ENCODE results near the gene MYH7.

GRCh38 chr14:23457587-23458445, 22.4 kb upstream of the MYH7 start:
- no peak for TF ChIP-seq FOXM1 (IDR thresholded peaks at IDR 0.05; ENCODE audit: low read depth)
- no peak for TF ChIP-seq RAD21 (IDR thresholded peaks at IDR 0.05; ENCODE audit: low read length)
- TF ChIP-seq JUND (IDR thresholded peaks at IDR 0.05) = no peak
- TF ChIP-seq SIN3A (IDR thresholded peaks at IDR 0.05; ENCODE audit: borderline replicate concordance, low read depth, low read length) = no peak
- TF ChIP-seq CTCF (IDR thresholded peaks at IDR 0.05) = no peak
- TF ChIP-seq USF2 (IDR thresholded peaks at IDR 0.05; ENCODE audit: borderline replicate concordance, low read depth, low read length) = no peak
- TF ChIP-seq REST (IDR thresholded peaks at IDR 0.05; ENCODE audit: low read depth, low read length) = no peak
- TF ChIP-seq TAF1 (IDR thresholded peaks at IDR 0.05; ENCODE audit: borderline replicate concordance, low read depth, low read length) = no peak
- no peak for TF ChIP-seq MXI1 (IDR thresholded peaks at IDR 0.05; ENCODE audit: low read depth, low read length)
- no peak for TF ChIP-seq MAX (IDR thresholded peaks at IDR 0.05; ENCODE audit: low read depth)
- TF ChIP-seq USF1 (IDR thresholded peaks at IDR 0.05; ENCODE audit: borderline replicate concordance, low read depth) = no peak
- no peak for TF ChIP-seq GABPA (IDR thresholded peaks at IDR 0.05; ENCODE audit: low read depth)
